ENCODE measurements around the gene SEMA4G.

GRCh38 chr10:101015582-101015973 is 46.3 kb downstream of the SEMA4G start:
- TF ChIP-seq CTCF (IDR thresholded peaks at IDR 0.05), result no peak
- TF ChIP-seq POLR2A (IDR thresholded peaks at IDR 0.05), result no peak

All from body of pancreas (tissue), 4 donors.